A549 (cell line): ENCODE data around the gene ZBTB2.

Experiments used
- HOXB13 ChIP-seq: fragments of 250-450 bp; sonication (Bioruptor Pico); IDR thresholded peaks from 2 replicates; pipeline ENCODE4 v1.5.0; 2020; ENCODE audit warnings: low read depth, mild to moderate bottlenecking, moderate library complexity
- JUN ChIP-seq, 2 experiments: fragments of >200 bp; sonication (Bioruptor Twin); formaldehyde crosslinking; IDR thresholded peaks; 2 replicates in 1 of 2; 3 replicates in 1 of 2; pipeline ENCODE4 v1.6.1; 2016 to 2017
- KDM1A ChIP-seq: fragments of 200-600 bp; sonication (generic); IDR thresholded peaks from 2 replicates; pipeline ENCODE4 v1.6.1; 2016; ENCODE audit warnings: low read depth, mild to moderate bottlenecking
- POLR2A ChIP-seq: IDR thresholded peaks from 2 replicates; pipeline ENCODE4 v1.6.1; 2012; ENCODE audit warnings: mild to moderate bottlenecking, low read length
- RFX5 ChIP-seq: fragments of 450-650 bp; IDR thresholded peaks from 2 replicates; pipeline ENCODE4 v1.7.1; 2014; ENCODE audit warnings: antibody characterized with exemption, mild to moderate bottlenecking, moderate library complexity
- SMC3 ChIP-seq: fragments of >200 bp; sonication (Bioruptor Twin); formaldehyde crosslinking; IDR thresholded peaks from 3 replicates; pipeline ENCODE4 v1.6.1; 2018; ENCODE audit warnings: inconsistent platforms
- TFCP2L1 ChIP-seq: fragments of 250-450 bp; sonication (Bioruptor Pico); IDR thresholded peaks from 2 replicates; pipeline ENCODE4 v1.5.0; 2021; ENCODE audit warnings: mild to moderate bottlenecking

- TF ChIP-seq TFCP2L1 (CRISPR knock-in tag) (no peak), POLR2A (no peak), JUN (IDR thresholded peaks at IDR 0.05) (no peak), HOXB13 (CRISPR knock-in tag) (no peak), KDM1A (no peak), SMC3 (peak; percentile 91), RFX5 (no peak)
Observed at GRCh38 chr6:151323791-151324487, 67.4 kb downstream of the ZBTB2 start.
